Panc1 (cell line): ENCODE results near the gene CCS. TPM values are rescaled to one million over a fixed set of nuclear protein-coding genes. Genes with fewer than 3 reads are reported as not detected.
A peak's percentile ranks its signal among the peaks of the same experiment; 100 is the strongest.
"Not testable (repeated sequence)": the region's sequence is repeated elsewhere in the genome, so short reads cannot be mapped to it uniquely, and the experiment has no call there.

ENCODE experiments used
- ATAC-seq: fragments of 200-7000 bp; cut with Tn5 transposase; 2 replicates; pipeline ENCODE4 v1.9.1; 2020; ENCODE audit warnings: mild to moderate bottlenecking, moderate library complexity
- BruUV-seq: library from RNA; stranded (reverse); fragments of 400-500 nt; replicated peaks from 2 replicates; lab custom pipeline; 2021; lab: Mats Ljungman, UMichigan
- CTCF ChIA-PET: fragments of 300-600 bp; sonication (Branson Sonifier 250); formaldehyde crosslinking; loops from one replicate; lab custom pipeline; 2022; ENCODE audit warnings: antibody characterized with exemption; lab: Charles Lee
- POLR2A ChIA-PET: fragments of 300-600 bp; sonication (Branson Sonifier 250); formaldehyde crosslinking; loops from one replicate; lab custom pipeline; 2022; ENCODE audit warnings: antibody characterized with exemption; lab: Charles Lee
- DNase-seq: peaks from one replicate; pipeline ENCODE4 v3.0.0-alpha.2; 2010; ENCODE audit warnings: low read depth, low spot score
- H3K27ac ChIP-seq: 2 replicates; pipeline ENCODE4 v1.5.1; 2011; ENCODE audit warnings: mild to moderate bottlenecking, low read length, inconsistent platforms
- H3K27me3 ChIP-seq: fragments of 200-500 bp; sonication (Bioruptor generic); 2 replicates; pipeline ENCODE4 v1.6.0; 2014; ENCODE audit warnings: low read length, inconsistent platforms; ENCODE audit not compliant: control insufficient read depth, insufficient read depth
- H3K36me3 ChIP-seq: fragments of 200-500 bp; sonication (Bioruptor generic); 2 replicates; pipeline ENCODE4 v1.5.1; 2014; ENCODE audit warnings: inconsistent platforms, mild to moderate bottlenecking, low read length, moderate library complexity; ENCODE audit not compliant: control insufficient read depth, insufficient read depth
- H3K4me1 ChIP-seq: 2 replicates; pipeline ENCODE4 v1.5.1; 2011; ENCODE audit warnings: inconsistent platforms, mild to moderate bottlenecking, low read length, moderate library complexity; ENCODE audit not compliant: control insufficient read depth, insufficient read depth
- H3K4me3 ChIP-seq, 2 experiments: 2 replicates each; pipeline ENCODE4 v1.5.1; 2011 to 2012; ENCODE audit warnings: low read depth in 2 of 2, low read length in 2 of 2, mild to moderate bottlenecking in 2 of 2, inconsistent platforms in 1 of 2, moderate library complexity in 1 of 2
- H3K9me3 ChIP-seq: fragments of 200-500 bp; sonication (Bioruptor generic); 2 replicates; pipeline ENCODE4 v1.5.1; 2014; ENCODE audit warnings: low read depth, mild to moderate bottlenecking, inconsistent platforms, low read length, moderate library complexity; ENCODE audit not compliant: control insufficient read depth, insufficient read depth
- CTCF ChIP-seq: fragments of 450-650 bp; IDR thresholded peaks from 2 replicates; pipeline ENCODE4 v1.5.1; 2017; ENCODE audit warnings: mild to moderate bottlenecking
- POLR2AphosphoS5 ChIP-seq: IDR thresholded peaks from 2 replicates; pipeline ENCODE4 v1.6.1; 2012; ENCODE audit warnings: mild to moderate bottlenecking, low read depth, low read length, moderate library complexity
- REST ChIP-seq, 2 experiments: IDR thresholded peaks; 2 replicates each; pipeline ENCODE4 v1.6.1; 2011 to 2012; ENCODE audit warnings: low read depth in 2 of 2, control low read depth in 1 of 2, low read length in 1 of 2, mild to moderate bottlenecking in 1 of 2, moderate library complexity in 1 of 2; ENCODE audit not compliant: insufficient read depth in 1 of 2
- SIN3A ChIP-seq: IDR thresholded peaks from 2 replicates; pipeline ENCODE4 v1.6.1; 2012; ENCODE audit warnings: low read depth, mild to moderate bottlenecking, low read length, moderate library complexity, borderline replicate concordance; ENCODE audit not compliant: insufficient read depth
- TCF7L2 ChIP-seq: IDR thresholded peaks from 2 replicates; pipeline ENCODE4 v1.6.1; 2011; ENCODE audit warnings: mild to moderate bottlenecking, low read depth, low read length, inconsistent platforms
- in situ Hi-C: cut with HindIII; loops from 2 replicates; pipeline ENCODE4 v1.10.0; 2016; ENCODE audit warnings: low sequenced_read_pairs, low pct_unique_long_range_greater_than_20kb
- intact Hi-C: fragments of 100-400 bp; cut with micrococcal nuclease; formaldehyde crosslinking; loops from one replicate; pipeline ENCODE4 v1.10.0; 2022; ENCODE audit not compliant: unreplicated experiment
- total RNA-seq: library from RNA; stranded (reverse); gene quantifications from one replicate; pipeline ENCODE4 v1.2.1, GENCODE V29; 2021; ENCODE audit not compliant: unreplicated experiment

Gene CCS
- total RNA-seq, 1 experiment from 2014 or later, result 55.3 TPM

- POLR2A ChIA-PET, result not testable (repeated sequence)
- TSS peak; percentile 87 for BruUV-seq
Observed at GRCh38 chr11:66544952-66545351, 48.0 kb upstream of the CCS start.

GRCh38 chr11:66545701-66546367, 47.2 kb upstream of the CCS start, which contains the start of gene ZDHHC24:
Gene ZDHHC24, minus strand, starts transcription at chr11:66546048. Its CDS starts 45 bp downstream, at chr11:66546003.
- peaks cover 9% of the 10 kb centered on the region for H3K4me1 ChIP-seq
- DNase-seq (peak; percentile 85), ATAC-seq (peak; percentile 98)
- peak; percentile 40; the same call in 1 of the 2 replicates for TF ChIP-seq TCF7L2
- no peak for TF ChIP-seq REST (IDR thresholded peaks at IDR 0.05; ENCODE audit: insufficient read depth in 1 of 2, low read depth in 2 of 2, low read length in 1 of 2)
- TF ChIP-seq CTCF, result no peak
- peak; percentile 94 for TF ChIP-seq SIN3A
- TF ChIP-seq POLR2AphosphoS5, result peak; percentile 87
- H3K4me3 ChIP-seq, result peak within 1 kb of the TSS; percentile 87 to 92
- in situ Hi-C loops (no loop called here), intact Hi-C loops (no loop called here)
- H3K9me3 ChIP-seq, result no peaks in the 10 kb centered on the region
- POLR2A ChIA-PET, result interaction anchor here (0.5 to 1.0 kb wide), 5 partner anchors 9 to 544 kb away, joined by 3 to 5 read pairs (median 4); partner anchors contain the start of genes BANF1 and EIF1AD
- no peaks in the 10 kb centered on the region for H3K36me3 ChIP-seq
- H3K27ac ChIP-seq, result peak within 1 kb of the TSS; percentile 83
- CTCF ChIA-PET, result interaction anchor here (0.6 kb wide), 2 partner anchors 79 to 137 kb away, joined by 4 to 6 read pairs; partner anchors contain the start of gene PELI3
- BruUV-seq, result no TSS peak
- no peaks in the 10 kb centered on the region for H3K27me3 ChIP-seq

More at GRCh38 chr11:66544952-66545351, 48.0 kb upstream of the CCS start:
- H3K9me3 ChIP-seq, DNase-seq, H3K27me3 ChIP-seq, in situ Hi-C loops, ATAC-seq, CTCF ChIA-PET, H3K36me3 ChIP-seq, H3K4me1 ChIP-seq, intact Hi-C loops: not testable (repeated sequence)
- peak overlapping the region; percentile 87 to 92 for H3K4me3 ChIP-seq
- peak overlapping the region; percentile 74 for H3K27ac ChIP-seq
